ENCODE data around the gene EHMT2. TPM values are rescaled to one million over a fixed set of nuclear protein-coding genes. Genes with fewer than 3 reads are reported as not detected.
"Not testable (repeated sequence)": the region's sequence is repeated elsewhere in the genome, so short reads cannot be mapped to it uniquely, and the experiment has no call there.

EHMT2 gene
- total and polyA plus RNA-seq, 5 experiments from 2014 or later = 37.3 to 81.8 (median 57.9) TPM

- not testable (repeated sequence) for H3K9me3 Mint-ChIP-seq, H3K27me3 Mint-ChIP-seq, DNase-seq, H3K4me3 Mint-ChIP-seq, ATAC-seq
- peak overlapping the region in 3 of 10 donors; percentile 48 to 99 (median 56) for H3K27ac Mint-ChIP-seq
- peaks cover 0 to 61% (median 15%) of the 10 kb centered on the region in 3 donors for H3K36me3 Mint-ChIP-seq
- peaks cover 16 to 43% (median 37%) of the 10 kb centered on the region in 4 donors for H3K4me1 Mint-ChIP-seq
- POLR2A ChIA-PET = interaction anchor here (0.6 to 2.0 kb wide), 4 partner anchors 23 to 299 kb away, joined by 3 to 6 read pairs (median 3); partner anchors contain the start of gene NEU1
Observed at GRCh38 chr6:31839779-31840126, 57.7 kb downstream of the EHMT2 start.

- no peak for ATAC-seq
- POLR2A ChIA-PET = interaction anchor here (0.6 to 2.0 kb wide), 5 partner anchors 9 to 298 kb away, joined by 3 to 7 read pairs (median 6); partner anchors contain the start of genes C6orf47 and NEU1
- peaks cover 0 to 61% (median 15%) of the 10 kb centered on the region in 3 donors for H3K36me3 Mint-ChIP-seq
- peak overlapping the region in 7 of 10 donors; percentile 1 to 58 (median 20) for H3K4me3 Mint-ChIP-seq
- H3K27me3 Mint-ChIP-seq = no peaks in the 10 kb centered on the region
- no peaks in the 10 kb centered on the region for H3K9me3 Mint-ChIP-seq
- H3K4me1 Mint-ChIP-seq = peaks cover 17 to 46% (median 41%) of the 10 kb centered on the region in 4 donors
- DNase-seq = no peak
- H3K27ac Mint-ChIP-seq = peak overlapping the region in 9 of 10 donors; percentile 9 to 99 (median 48)
Observed at GRCh38 chr6:31838968-31839367, 58.5 kb downstream of the EHMT2 start.

GRCh38 chr6:31838114-31838553 is 59.4 kb downstream of the EHMT2 start:
- not testable (repeated sequence) for H3K9me3 Mint-ChIP-seq, H3K27me3 Mint-ChIP-seq, DNase-seq, ATAC-seq
- Mint-ChIP-seq H3K36me3 (peaks cover 0 to 59% (median 15%) of the 10 kb centered on the region in 3 donors), H3K4me3 (peak overlapping the region in 9 of 10 donors; percentile 2 to 100 (median 95)), H3K4me1 (peaks cover 17 to 48% (median 42%) of the 10 kb centered on the region in 4 donors), H3K27ac (peak overlapping the region in 7 of 10 donors; percentile 43 to 99 (median 99))
- POLR2A ChIA-PET = interaction anchor here (0.6 to 2.0 kb wide), 4 partner anchors 8 to 177 kb away, joined by 3 to 7 read pairs (median 5); partner anchors contain the start of genes C6orf47, LY6G5C and NEU1

GRCh38 chr6:31837369-31838113 is 60.0 kb downstream of the EHMT2 start:
- peaks cover 0 to 57% (median 15%) of the 10 kb centered on the region in 3 donors for H3K36me3 Mint-ChIP-seq
- peaks cover 17 to 51% (median 43%) of the 10 kb centered on the region in 4 donors for H3K4me1 Mint-ChIP-seq

GRCh38 chr6:31836474-31837368 is 60.8 kb downstream of the EHMT2 start:
- Mint-ChIP-seq H3K4me3 (peak overlapping the region; percentile 91 to 100 (median 97)), H3K27ac (peak overlapping the region; percentile 94 to 100 (median 99)), H3K9me3 (no peaks in the 10 kb centered on the region), H3K36me3 (peaks cover 0 to 57% (median 15%) of the 10 kb centered on the region in 3 donors), H3K27me3 (no peaks in the 10 kb centered on the region), H3K4me1 (peaks cover 17 to 51% (median 43%) of the 10 kb centered on the region in 4 donors)
- ATAC-seq (peak in 1 of 2 donors; percentile 21), DNase-seq (no peak)
- POLR2A ChIA-PET = interaction anchor here (0.6 to 4.2 kb wide), 8 partner anchors 26 to 194 kb away, joined by 4 to 14 read pairs (median 5); partner anchors contain the start of genes CSNK2B, DDAH2, EHMT2 and GPANK1

More at GRCh38 chr6:31837369-31838113, 60.0 kb downstream of the EHMT2 start:
- Mint-ChIP-seq H3K9me3 (no peaks in the 10 kb centered on the region), H3K27me3 (no peaks in the 10 kb centered on the region), H3K27ac (peak overlapping the region; percentile 92 to 100 (median 99)), H3K4me3 (peak overlapping the region; percentile 91 to 100 (median 97))
- DNase-seq (no peak), ATAC-seq (no peak)
- POLR2A ChIA-PET = interaction anchor here (0.6 to 4.2 kb wide), 6 partner anchors 25 to 176 kb away, joined by 3 to 14 read pairs (median 5); partner anchors contain the start of genes C6orf47, CSNK2B, EHMT2 and GPANK1

GRCh38 chr6:31836047-31836473 is 61.4 kb downstream of the EHMT2 start:
- ATAC-seq = no peak
- DNase-seq = no peak
- Mint-ChIP-seq H3K27me3 (no peaks in the 10 kb centered on the region), H3K4me1 (peaks cover 17 to 53% (median 43%) of the 10 kb centered on the region in 4 donors), H3K27ac (peak overlapping the region; percentile 94 to 100 (median 99)), H3K9me3 (no peaks in the 10 kb centered on the region), H3K36me3 (peaks cover 0 to 50% (median 15%) of the 10 kb centered on the region in 3 donors), H3K4me3 (peak overlapping the region; percentile 91 to 100 (median 97))
- POLR2A ChIA-PET = interaction anchor here (0.6 to 4.2 kb wide), 12 partner anchors 27 to 216 kb away, joined by 3 to 18 read pairs (median 5); partner anchors contain the start of genes CSNK2B, DDAH2, EHMT2 and GPANK1

DNA sequence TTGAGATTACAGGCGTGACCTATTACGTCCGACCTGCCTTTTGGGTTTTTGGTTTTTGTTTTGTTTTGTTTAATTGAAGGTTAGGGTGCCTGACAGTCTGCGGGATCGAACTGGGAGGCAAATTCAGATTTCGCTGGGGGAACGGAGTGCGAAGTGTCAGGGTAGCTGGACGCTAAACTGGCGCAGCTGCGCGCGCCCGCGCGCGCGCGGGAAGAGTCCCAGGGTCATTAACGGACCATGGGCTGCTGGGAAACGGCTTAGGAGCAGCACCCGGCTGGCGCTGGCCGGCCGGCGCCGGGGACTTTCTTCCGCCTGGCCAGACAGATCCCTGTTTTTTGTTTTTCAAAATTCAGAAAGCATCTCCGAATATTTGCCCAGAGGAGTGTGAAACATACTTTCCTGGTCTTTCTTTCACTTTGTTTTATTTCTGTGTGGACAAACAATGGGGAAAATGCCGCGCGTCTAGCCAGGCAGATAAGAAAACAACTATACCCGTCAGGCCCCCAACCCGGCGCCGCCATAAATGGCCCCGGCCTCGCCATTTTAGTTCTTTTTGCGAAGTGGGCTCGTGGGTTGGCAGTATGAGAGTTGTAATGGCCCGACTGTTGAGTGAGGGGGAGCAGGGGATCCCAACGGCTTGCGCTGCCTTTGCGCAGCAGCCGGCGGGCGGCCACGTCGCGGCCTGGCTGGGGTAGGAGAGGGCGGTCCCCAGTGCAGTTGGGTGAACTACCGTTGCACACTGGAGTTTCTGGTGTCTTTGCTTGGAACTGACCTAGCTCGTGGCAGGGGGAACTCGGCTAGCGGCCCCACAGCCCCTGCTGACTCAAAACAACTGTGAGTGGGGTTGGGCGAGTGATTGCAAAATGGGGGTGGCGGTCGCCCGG is 62.9 kb downstream of the EHMT2 start:
- Mint-ChIP-seq H3K9me3 (no peaks in the 10 kb centered on the region), H3K27ac (peak overlapping the region; percentile 94 to 100 (median 99)), H3K27me3 (no peaks in the 10 kb centered on the region), H3K4me1 (peaks cover 22 to 66% (median 53%) of the 10 kb centered on the region in 4 donors), H3K36me3 (peaks cover 0 to 36% (median 11%) of the 10 kb centered on the region in 3 donors), H3K4me3 (peak overlapping the region; percentile 91 to 100 (median 97))
- DNase-seq (peak; percentile 64 to 92 (median 79)), ATAC-seq (peak; percentile 76 to 80)
- POLR2A ChIA-PET = interaction anchor here (0.5 to 4.2 kb wide), 24 partner anchors 8 to 1622 kb away, joined by 3 to 18 read pairs (median 5); partner anchors contain the start of genes ABHD16A, CSNK2B, EHMT2 and GPANK1

DNA sequence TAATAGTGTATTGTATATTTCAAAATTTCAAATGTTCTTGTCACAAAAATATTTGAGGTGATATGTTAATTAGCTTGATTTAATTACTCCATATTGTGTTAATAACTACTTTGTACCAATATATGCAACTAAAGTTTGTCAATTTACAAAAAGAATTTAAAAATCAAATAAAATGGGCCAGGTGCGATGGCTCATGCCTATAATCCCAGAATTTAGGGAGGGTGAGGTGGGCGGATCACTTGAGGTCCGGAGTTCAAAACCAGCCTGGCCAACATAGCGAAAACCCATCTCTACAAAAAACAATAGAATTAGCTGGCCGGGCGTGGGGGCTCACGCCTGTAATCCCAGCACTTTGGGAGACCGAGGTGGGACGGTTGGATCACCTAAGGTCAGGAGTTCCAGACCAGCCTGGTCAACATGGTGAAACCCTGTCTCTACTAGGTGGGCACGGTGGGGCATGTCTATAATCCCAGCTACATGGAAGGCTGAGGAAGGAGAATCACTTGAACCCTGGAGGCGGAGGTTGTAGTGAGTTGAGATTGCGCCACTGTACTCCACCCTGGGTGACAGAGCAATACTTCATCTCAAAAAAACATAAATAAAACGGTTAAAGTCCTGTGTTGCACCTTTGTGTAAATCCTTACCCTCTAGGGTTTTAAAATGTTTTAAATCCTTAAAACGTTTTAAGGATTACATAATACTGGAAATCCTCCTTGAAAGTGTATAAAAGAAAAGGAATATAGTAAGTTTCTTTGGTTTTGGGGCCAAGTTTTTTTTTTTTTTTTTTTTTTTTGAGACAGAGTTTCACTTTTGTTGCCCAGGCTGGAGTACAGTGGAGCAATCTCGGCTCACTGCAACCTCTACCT is 65.9 kb downstream of the EHMT2 start:
- H3K36me3 Mint-ChIP-seq = peaks cover 0 to 6% (median 0%) of the 10 kb centered on the region in 3 donors
- peak overlapping the region in 9 of 10 donors; percentile 73 to 94 (median 90) for H3K4me3 Mint-ChIP-seq
- no peaks in the 10 kb centered on the region for H3K9me3 Mint-ChIP-seq

DNA sequence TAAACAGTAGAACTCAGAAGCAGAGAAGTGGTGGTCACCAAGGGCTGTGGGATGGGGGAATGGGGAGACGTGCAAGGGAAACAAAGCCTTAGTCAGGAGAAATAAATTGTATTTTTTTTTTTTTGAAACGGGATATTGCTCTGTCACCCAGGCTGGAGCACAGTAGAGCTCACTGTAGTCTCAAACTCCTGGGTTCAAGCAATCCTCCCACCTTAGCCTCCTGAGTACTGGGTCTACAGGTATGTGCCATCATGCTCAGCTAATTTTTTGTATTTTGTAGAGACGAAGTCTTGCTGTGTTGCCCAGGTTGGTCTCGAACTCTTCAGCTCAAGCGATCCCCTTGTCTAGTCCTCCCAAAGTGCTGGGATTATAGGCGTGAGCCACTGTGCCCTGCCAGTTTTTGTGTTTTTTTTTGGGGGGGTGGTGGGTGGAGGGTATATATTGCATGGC is 66.6 kb downstream of the EHMT2 start:
- Mint-ChIP-seq H3K9me3 (no peaks in the 10 kb centered on the region), H3K27me3 (no peaks in the 10 kb centered on the region), H3K4me3 (peak overlapping the region; percentile 73 to 94 (median 90)), H3K36me3 (no peaks in the 10 kb centered on the region), H3K27ac (peak overlapping the region; percentile 60 to 92 (median 86)), H3K4me1 (peaks cover 10 to 47% (median 35%) of the 10 kb centered on the region in 4 donors)
- DNase-seq (no peak), ATAC-seq (no peak)
- POLR2A ChIA-PET = interaction anchor here (0.7 to 2.4 kb wide), 12 partner anchors 8 to 250 kb away, joined by 3 to 10 read pairs (median 6); partner anchors contain the start of genes ABHD16A, DDAH2, HSPA1A and HSPA1L

More for the DNA sequence above, 65.9 kb downstream of the EHMT2 start:
- no peak for ATAC-seq
- Mint-ChIP-seq H3K27me3 (no peaks in the 10 kb centered on the region), H3K4me1 (peaks cover 10 to 47% (median 40%) of the 10 kb centered on the region in 4 donors), H3K27ac (peak overlapping the region in 4 of 10 donors; percentile 60 to 87 (median 81))
- no peak for DNase-seq
- POLR2A ChIA-PET = interaction anchor here (0.6 to 2.4 kb wide), 12 partner anchors 9 to 1335 kb away, joined by 3 to 10 read pairs (median 4); partner anchors contain the start of genes ABHD16A, CLIC1, DDAH2 and LY6G5C

Measured in naive thymus-derived CD8-positive, alpha-beta T cell (primary cell).